Head of caudate nucleus (tissue), 42 donors: ENCODE results near the gene TEFM.
"Not testable (repeated sequence)": the region's sequence is repeated elsewhere in the genome, so short reads cannot be mapped to it uniquely, and the experiment has no call there.

Experiments
- DNase-seq, 42 donors: peaks; one replicate each; pipeline versions ENCODE4 v3.0.0 to v3.0.0-alpha.2; 2020 to 2021; ENCODE audit warnings: mixed read lengths in 7 of 42
- intact Hi-C: fragments of 100-400 bp; cut with DNase I; formaldehyde crosslinking; loops from one replicate; pipeline ENCODE4 v1.15.0; 2022

Gene TEFM

GRCh38 chr17:30922235-30923030 lies 16.4 kb upstream of the TEFM start:
- DNase-seq, result peak in 4 of 42 donors; percentile 14 to 44 (median 22)
- intact Hi-C loops, result no loop called here

GRCh38 chr17:30921544-30922196 lies 15.6 kb upstream of the TEFM start, which contains the start of gene ADAP2:
TSS of gene ADAP2 (plus strand) at chr17:30921945. CDS start at chr17:30922015, 70 bp downstream.
- peak in 35 of 42 donors; percentile 9 to 61 (median 26) for DNase-seq
- intact Hi-C loops, result no loop called here

DNA sequence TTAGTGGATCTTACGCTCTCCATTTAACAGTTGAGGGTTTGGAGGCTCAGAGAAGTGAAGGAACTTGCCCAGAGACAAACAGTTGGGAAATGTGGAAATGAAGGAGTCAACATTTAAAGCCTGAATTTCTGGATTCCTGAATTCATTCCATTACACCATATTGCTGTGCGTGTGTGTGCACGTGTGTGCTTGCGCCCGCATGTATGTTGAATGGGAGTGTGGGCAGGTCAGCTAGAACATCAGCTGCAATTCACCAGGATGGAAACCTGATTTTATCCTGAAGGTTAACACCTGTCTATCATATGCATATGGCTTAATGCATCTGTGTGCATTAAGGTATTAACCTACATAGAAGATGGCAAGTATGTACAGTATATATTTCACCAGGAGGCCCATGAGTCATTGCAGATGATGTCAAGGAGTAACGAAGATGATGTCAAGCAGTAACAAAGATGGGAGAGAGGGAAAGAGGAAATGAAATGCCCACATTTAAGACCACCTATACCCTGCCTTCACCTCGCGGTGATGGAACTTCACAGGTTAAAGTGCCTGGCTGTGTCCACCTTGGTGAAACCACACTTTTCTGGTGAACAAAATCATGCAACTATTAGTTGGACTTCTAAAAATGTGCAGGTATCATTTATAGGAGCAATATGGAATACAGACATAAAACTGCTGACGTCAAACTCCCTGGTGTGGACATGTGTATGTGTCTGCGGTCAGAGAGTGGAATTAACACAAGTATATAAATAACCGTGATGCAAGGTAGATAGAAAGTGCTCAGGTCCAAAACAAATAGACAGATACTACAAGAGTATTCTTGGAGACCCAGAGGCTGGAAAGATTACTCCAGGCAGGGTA lies 14.9 kb upstream of the TEFM start:
- DNase-seq, result no peak
- intact Hi-C loops, result no loop called here

DNA sequence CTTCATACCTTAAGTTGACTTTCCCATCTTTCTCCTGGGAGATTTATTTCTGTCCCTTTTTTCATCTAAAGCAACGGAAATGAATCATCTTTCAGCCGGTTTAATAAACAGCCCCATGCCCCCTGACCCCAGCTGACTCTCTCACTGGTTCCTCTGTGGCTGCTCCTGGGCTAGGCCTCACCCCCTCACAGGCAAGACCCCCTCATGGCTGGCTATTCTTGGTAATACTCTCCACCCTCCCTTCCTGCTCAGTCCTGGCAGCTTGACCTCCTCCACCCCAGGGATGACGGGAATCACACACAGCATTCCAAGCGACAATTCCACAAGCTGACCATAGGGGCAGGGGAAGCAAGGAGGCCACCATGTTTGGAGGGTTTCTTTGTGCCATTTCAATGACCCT lies 14.2 kb upstream of the TEFM start:
- no peak for DNase-seq
- intact Hi-C loops, result no loop called here

DNA sequence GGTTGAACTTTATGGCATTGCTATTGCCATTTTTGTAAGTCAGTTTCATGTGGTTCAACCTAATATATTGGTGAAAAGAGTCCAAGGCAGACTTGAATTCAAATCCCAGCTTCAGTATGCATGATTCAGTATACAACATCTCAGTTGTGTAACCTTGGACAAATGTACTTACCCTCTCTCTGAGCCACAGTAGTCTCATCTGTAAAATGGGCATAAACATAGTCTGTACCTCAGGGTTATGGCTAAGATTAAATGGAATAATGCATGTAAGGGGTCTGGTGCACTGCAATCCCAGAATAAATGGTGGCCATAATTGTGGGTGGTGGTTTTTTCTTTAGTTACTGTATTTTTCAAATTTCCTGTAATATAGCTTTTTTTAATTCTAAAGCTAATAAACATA lies 11.0 kb upstream of the TEFM start:
- no peak for DNase-seq
- intact Hi-C loops, result no loop called here

DNA sequence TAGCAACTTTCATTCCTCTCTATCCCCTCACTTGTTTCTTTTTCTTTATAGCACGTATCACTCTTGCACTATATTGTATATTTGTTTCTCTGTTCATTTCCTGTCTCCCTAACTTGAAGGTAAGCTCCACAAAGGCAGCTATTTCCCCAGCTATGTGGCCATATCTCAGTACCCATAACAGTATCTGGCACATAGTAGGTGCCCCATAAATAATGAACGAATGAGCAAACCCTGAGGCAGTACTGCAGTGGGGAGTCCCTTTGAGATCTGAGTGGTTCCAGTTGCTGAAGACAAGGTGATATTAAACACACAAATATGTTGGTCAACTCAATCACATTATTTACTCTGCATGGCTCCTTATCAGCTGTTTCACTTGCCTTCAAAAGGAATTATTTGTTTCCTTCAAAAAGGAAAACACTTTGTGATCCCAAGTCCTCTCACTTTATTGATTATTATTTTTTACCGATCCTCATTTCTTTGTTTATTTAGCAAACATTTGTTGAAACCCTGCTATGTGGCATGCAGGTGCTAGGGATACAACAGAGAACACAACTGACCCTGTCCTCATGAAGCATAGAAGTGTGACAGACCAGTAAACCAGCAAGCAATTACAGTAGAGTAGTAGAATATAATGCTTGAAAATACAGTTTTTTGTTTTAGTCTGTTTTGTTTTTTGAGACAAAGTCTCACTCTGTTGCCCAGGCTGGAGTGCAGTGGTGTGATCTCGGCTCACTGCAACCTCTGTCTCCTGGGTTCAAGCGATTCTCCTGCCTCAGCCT lies 10.0 kb upstream of the TEFM start:
- no peak for DNase-seq
- intact Hi-C loops, result no loop called here

GRCh38 chr17:30913955-30914354 lies 7.9 kb upstream of the TEFM start:
- intact Hi-C loops, result no loop called here
- no peak for DNase-seq

DNA sequence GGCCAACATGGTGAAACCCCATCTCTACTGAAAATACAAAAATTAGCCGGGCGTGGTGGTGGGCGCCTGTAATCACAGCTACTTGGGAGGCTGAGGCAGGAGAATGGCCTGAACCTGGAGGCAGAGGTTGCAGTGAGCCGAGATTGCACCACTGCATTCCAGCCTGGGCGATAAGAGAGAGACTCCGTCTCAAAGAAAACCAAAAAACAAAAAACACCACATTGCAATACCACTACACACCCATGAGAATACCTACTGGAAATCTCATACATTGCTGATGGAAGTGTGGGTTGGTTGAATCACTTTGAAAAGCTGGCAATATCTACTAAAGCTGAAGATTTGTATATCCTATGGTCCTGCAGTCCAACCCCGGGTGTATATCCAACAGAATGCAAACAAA lies 4.1 kb upstream of the TEFM start:
- intact Hi-C loops, DNase-seq: not testable (repeated sequence)

GRCh38 chr17:30908717-30909420 lies 2.8 kb upstream of the TEFM start:
- DNase-seq, result no peak
- intact Hi-C loops, result no loop called here

GRCh38 chr17:30905742-30906100 lies 317 bp downstream of the TEFM start:
- intact Hi-C loops, result no loop called here
- peak in 9 of 42 donors; percentile 6 to 51 (median 17) for DNase-seq

- intact Hi-C loops, result no loop called here
- no peak for DNase-seq
Measured at GRCh38 chr17:30897311-30897710, 8.7 kb downstream of the TEFM start.

DNA sequence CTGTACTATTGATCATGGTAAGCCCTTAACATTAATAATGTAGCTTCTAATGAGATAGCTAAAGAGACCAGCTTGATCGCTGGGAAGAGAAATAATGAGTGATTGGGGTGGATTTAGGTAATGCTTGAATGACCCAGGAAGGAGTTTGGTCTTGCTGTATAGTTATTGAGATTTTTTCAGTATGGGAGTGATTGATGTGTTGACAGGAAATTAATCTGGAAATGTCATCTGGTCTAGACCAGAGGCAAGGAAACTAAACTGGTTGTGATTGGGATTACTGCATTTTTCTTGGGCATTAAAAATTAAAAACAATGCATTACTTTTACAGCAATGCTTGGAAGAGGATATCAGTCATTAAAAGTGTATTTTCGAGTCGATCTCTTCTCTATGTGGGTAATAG lies 11.8 kb downstream of the TEFM start:
- DNase-seq, result no peak
- intact Hi-C loops, result no loop called here

GRCh38 chr17:30886187-30886586 lies 19.9 kb downstream of the TEFM start:
- intact Hi-C loops, result no loop called here
- no peak for DNase-seq

DNA sequence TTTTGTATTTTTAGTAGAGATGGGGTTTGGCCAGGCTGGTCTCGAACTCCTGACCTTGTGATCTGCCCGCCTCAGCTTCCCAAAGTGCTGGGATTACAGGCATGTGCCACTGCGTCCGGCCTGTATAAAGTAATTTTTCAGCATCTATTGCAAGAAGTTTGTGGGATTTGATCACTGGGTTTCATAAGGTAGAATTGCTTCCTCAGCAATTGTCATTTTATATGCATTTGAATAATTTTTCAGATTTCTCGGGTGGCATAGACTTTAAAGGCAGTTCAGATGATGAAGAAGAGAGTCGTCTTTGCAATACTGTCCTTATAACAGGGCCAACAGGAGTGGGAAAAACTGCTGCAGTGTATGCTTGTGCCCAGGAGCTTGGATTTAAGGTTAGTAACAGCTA lies 37.0 kb downstream of the TEFM start:
- no peak for DNase-seq
- intact Hi-C loops, result no loop called here

DNA sequence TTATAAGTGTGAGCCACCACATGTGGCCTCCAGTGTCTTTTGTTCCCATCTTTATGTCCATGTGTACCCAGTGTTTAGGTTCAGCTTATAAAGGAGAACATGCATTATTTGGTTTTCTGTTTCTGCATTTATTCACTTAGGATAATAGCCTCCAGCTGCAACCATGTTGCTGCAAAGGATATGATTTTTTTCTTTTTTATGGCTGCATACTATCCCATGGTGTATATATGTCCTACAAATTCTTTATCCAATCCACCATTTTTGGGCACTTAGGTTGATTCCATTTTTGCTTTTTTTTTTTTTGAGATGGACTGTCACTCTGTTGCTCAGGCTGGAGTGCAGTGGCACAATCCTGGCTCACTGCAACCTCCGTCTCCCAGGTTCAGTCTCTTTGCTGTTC lies 41.4 kb downstream of the TEFM start:
- intact Hi-C loops, result no loop called here
- DNase-seq, result no peak

GRCh38 chr17:30858556-30859250 lies 47.3 kb downstream of the TEFM start:
- intact Hi-C loops, result no loop called here
- no peak for DNase-seq

GRCh38 chr17:30854146-30854545 lies 51.9 kb downstream of the TEFM start:
- DNase-seq, result no peak
- intact Hi-C loops, result no loop called here
